ENCODE measurements around the gene HMOX2.
A peak's percentile ranks its signal among the peaks of the same experiment; 100 is the strongest.

HMOX2 gene, protein sequence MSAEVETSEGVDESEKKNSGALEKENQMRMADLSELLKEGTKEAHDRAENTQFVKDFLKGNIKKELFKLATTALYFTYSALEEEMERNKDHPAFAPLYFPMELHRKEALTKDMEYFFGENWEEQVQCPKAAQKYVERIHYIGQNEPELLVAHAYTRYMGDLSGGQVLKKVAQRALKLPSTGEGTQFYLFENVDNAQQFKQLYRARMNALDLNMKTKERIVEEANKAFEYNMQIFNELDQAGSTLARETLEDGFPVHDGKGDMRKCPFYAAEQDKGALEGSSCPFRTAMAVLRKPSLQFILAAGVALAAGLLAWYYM

GRCh38 chr16:4475880-4476788 lies at the start of gene HMOX2:
TSS of gene HMOX2 (plus strand) at chr16:4476398. CDS start at chr16:4505525, 29,127 bp downstream.
- H3K4me3 ChIP-seq (ENCODE audit: low read depth, low read length) = peak within 1 kb of the TSS; percentile 94

DNA sequence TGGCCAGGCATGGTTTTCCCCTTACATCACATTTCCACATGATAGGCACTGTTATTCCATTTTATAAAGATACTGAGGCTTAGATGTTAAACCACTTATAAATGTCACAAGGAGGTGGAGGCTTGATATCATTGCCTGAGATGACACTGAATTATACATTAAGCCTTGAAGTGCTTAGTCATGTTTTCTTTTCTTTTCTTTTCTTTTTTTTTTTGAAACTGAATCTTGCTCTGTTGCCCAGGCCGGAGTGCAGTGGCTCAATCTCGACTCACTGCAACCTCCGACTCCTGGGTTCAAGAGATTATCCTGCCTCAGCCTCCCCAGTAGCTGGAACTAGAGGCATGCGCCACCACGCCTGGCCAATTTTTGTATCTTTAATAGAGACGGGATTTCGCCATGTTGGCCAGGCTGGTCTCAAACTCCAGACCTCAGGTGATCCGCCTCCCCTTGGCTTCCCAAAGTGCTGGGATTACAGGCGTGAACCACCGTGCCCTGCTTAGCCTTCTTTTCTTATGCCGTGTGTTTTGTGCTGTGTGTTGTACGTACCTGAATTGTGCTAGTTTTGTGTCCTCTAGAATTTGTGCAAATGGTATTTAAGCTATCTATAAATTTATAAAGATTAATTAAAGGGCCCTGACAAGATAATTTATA lies 49.4 kb upstream of the HMOX2 start:
- peak overlapping the region; percentile 84 for H3K4me3 ChIP-seq (ENCODE audit: low read depth, low read length)
- TF ChIP-seq, protein P1, sequence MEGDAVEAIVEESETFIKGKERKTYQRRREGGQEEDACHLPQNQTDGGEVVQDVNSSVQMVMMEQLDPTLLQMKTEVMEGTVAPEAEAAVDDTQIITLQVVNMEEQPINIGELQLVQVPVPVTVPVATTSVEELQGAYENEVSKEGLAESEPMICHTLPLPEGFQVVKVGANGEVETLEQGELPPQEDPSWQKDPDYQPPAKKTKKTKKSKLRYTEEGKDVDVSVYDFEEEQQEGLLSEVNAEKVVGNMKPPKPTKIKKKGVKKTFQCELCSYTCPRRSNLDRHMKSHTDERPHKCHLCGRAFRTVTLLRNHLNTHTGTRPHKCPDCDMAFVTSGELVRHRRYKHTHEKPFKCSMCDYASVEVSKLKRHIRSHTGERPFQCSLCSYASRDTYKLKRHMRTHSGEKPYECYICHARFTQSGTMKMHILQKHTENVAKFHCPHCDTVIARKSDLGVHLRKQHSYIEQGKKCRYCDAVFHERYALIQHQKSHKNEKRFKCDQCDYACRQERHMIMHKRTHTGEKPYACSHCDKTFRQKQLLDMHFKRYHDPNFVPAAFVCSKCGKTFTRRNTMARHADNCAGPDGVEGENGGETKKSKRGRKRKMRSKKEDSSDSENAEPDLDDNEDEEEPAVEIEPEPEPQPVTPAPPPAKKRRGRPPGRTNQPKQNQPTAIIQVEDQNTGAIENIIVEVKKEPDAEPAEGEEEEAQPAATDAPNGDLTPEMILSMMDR (IDR thresholded peaks at IDR 0.05; ENCODE audit: low read depth, low read length) = no peak

More at GRCh38 chr16:4475880-4476788, at the start of gene HMOX2:
- TF ChIP-seq, protein P1 (IDR thresholded peaks at IDR 0.05; ENCODE audit: low read depth, low read length) = peak; percentile 18; the same call in 1 of the 2 replicates

- no peak overlapping the region for H3K4me3 ChIP-seq (ENCODE audit: low read depth, low read length)
- TF ChIP-seq, protein P1 (IDR thresholded peaks at IDR 0.05; ENCODE audit: low read depth, low read length) = no peak
Measured at GRCh38 chr16:4428500-4428899, 47.7 kb upstream of the HMOX2 start.

GRCh38 chr16:4431023-4431422 lies 45.2 kb upstream of the HMOX2 start:
- no peak overlapping the region for H3K4me3 ChIP-seq (ENCODE audit: low read depth, low read length)
- TF ChIP-seq, protein P1 (IDR thresholded peaks at IDR 0.05; ENCODE audit: low read depth, low read length) = no peak

GRCh38 chr16:4433228-4433627 lies 43.0 kb upstream of the HMOX2 start:
- no peak overlapping the region for H3K4me3 ChIP-seq (ENCODE audit: low read depth, low read length)
- TF ChIP-seq, protein P1 (IDR thresholded peaks at IDR 0.05; ENCODE audit: low read depth, low read length) = no peak

DNA sequence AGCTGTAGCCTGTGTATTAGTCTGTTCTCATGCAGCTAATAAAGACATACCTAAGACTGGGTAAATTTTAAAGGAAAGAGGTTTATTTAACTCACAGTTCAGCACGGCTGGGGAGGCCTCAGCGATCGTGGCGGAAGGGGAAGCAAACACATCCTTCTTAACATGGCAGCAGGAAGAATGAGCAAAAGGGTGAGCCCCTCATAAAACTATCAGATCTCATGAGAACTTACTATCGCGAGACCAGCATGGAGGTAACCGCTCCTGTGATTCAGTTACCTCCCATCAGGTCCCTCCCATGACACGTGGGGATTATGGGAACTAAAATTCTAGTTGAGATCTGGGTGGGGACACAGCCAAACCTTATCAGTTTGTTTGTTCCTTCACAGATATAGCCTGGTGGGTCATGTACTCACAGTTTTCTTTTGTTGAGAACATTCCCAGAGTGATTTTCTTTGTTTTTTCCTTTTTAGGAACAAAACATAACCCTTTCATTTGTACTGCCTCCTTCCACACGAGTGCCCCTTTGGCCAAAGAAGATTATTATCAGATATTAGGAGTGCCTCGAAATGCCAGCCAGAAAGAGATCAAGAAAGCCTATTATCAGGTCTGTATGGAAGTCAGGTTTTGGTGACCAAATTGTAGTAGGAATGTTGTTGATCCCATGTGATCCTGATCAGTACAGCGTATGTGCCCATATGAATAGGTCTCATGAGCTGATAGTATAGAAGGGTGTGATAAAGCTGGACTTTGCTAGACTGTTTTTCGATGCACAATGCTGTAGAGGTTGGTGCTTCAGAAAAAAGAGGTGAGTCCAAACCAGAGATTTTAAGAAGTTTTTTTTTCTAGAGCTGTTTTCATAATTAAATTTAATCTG lies 42.0 kb upstream of the HMOX2 start:
- TF ChIP-seq, protein P1 (IDR thresholded peaks at IDR 0.05; ENCODE audit: low read depth, low read length) = no peak
- H3K4me3 ChIP-seq (ENCODE audit: low read depth, low read length) = no peak overlapping the region

Data from WI38 (cell line).